A673 (cell line): ENCODE results near the gene LRRC71.

Experiments used
- EZH2 ChIP-seq: fragments of 200-600 bp; sonication (generic); IDR thresholded peaks from 2 replicates; pipeline ENCODE4 v1.6.1; 2017; ENCODE audit warnings: borderline replicate concordance, low read depth, mild to moderate bottlenecking, mixed read lengths, antibody characterized with exemption, low read length; ENCODE audit not compliant: poor library complexity, severe bottlenecking
- TF ChIP-seq, protein P1 (sequence below): fragments of 300-800, 200-600 bp; sonication (generic); conservative IDR thresholded peaks from 2 replicates; pipeline ENCODE4 v1.5.1; 2017; ENCODE audit warnings: low read depth, mild to moderate bottlenecking, antibody characterized with exemption, low read length, moderate library complexity, mixed read lengths

DNA sequence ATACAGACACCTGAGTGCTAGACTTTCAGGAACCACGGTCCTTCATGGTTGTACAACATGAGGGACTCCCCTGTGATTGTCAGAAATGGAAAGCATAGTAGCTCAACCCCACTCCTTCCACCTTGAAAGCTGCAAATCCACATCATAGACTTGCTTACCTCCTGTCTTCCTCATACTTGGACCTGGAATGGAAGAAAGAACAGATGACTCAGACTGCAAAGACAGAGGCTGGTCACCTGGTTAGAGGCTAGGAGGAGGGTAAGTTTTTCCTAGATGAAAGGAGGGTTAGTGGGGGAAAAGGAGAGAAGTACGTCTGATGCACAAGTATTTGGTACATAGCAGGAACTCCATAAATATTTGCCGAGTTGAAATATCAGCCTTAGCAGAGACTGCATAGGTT is 37.2 kb downstream of the LRRC71 start:
- TF ChIP-seq, protein P1, sequence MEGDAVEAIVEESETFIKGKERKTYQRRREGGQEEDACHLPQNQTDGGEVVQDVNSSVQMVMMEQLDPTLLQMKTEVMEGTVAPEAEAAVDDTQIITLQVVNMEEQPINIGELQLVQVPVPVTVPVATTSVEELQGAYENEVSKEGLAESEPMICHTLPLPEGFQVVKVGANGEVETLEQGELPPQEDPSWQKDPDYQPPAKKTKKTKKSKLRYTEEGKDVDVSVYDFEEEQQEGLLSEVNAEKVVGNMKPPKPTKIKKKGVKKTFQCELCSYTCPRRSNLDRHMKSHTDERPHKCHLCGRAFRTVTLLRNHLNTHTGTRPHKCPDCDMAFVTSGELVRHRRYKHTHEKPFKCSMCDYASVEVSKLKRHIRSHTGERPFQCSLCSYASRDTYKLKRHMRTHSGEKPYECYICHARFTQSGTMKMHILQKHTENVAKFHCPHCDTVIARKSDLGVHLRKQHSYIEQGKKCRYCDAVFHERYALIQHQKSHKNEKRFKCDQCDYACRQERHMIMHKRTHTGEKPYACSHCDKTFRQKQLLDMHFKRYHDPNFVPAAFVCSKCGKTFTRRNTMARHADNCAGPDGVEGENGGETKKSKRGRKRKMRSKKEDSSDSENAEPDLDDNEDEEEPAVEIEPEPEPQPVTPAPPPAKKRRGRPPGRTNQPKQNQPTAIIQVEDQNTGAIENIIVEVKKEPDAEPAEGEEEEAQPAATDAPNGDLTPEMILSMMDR, result no peak
- TF ChIP-seq EZH2, result no peak
